GM21367 (cell line): ENCODE data around the gene AP4M1.

Experiments used
- ATAC-seq: cut with Tn5 transposase; IDR thresholded peaks from one replicate; pipeline ENCODE4 v1.9.1; 2021; ENCODE audit not compliant: unreplicated experiment

Gene AP4M1

GRCh38 chr7:100157334-100158228, 56.1 kb downstream of the AP4M1 start:
- no peak for ATAC-seq
